NCI-H2227 (cell line): ENCODE data around the gene SYTL5.

Experiments
- DNase-seq: peaks from one replicate; lab custom pipeline; 2025; ENCODE audit not compliant: unreplicated experiment; lab: John Stamatoyannopoulos, UW

The SYTL5 gene

DNA sequence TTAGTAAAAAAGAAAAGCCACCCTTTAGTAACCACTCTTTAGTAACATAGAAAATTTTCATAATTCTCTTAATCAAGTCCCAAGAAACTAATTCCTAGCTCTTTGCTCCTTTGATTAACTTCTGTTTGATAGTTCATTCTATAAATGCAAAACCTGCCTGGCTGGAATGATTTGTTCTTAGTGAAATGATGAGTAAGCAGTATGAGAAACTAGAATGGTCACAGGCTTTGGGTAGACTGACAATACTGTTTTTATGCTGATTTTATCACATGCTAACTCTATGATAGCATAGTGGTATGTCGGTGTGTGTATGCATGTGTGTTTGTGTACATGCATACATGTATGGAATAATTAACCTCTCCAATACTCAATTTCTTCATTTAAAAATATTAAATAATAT is 81.2 kb downstream of the SYTL5 start:
- DNase-seq = no peak

DNA sequence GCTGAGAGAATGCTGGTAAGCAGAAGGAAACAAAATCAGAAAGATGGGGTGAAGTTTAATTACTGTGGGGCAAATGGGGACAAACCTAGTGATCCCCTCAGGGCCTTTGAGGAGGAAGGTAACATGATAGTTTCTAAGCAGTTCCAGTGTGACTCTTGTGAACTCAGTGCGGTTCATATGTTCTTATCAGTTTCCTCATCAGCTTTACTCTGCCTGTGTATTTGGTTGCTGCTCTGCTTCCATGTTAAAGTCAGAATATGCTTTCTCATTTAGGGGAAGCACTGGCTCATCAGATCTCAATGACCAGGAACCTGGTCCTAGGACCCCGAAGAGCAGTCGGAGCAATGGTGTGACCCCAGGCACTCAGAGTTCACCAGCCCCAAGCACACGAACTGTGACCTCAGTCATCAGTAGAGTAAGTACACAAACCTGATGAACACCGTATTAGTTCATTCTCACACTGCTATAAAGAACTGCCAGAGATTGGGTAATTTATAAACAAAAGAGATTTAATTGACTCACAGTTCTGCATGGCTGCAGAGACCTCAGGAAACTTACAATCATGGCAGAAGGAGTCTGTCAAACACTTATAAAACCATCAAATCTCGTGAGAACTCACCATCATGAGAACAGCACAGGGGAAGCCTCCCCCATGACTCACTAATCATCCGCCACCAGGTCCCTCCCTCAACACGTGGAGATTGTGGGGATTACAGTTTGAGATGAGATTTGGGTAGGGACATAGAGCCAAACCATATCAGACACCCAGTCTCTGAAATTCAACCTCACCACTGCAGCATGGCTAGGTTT is 83.0 kb downstream of the SYTL5 start:
- no peak for DNase-seq

DNA sequence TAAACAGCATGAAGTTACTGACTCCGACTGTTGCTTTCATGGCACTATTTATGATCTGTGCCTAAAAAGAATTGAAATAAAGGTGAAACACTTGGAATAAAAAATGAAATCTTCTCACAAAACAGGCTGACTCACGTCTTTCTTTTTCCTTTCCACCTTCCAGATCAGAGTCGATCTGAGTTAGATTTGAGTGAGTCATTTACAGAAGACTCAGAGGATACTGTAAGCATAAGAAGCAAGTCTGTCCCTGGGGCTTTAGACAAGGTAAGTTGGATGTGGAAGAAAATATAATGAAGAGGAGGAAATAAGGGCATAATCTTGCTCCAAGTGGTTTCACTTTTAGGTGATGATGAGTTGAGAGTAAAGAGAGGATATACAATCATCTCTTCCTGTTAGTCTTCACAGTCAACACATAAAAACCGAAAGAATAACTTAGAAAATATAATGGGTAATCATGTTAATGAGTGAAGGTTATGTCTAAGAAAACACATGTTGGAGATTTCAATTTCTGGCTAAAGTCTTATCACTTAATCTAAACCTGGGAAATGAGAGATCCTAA is 89.7 kb downstream of the SYTL5 start:
- no peak for DNase-seq

DNA sequence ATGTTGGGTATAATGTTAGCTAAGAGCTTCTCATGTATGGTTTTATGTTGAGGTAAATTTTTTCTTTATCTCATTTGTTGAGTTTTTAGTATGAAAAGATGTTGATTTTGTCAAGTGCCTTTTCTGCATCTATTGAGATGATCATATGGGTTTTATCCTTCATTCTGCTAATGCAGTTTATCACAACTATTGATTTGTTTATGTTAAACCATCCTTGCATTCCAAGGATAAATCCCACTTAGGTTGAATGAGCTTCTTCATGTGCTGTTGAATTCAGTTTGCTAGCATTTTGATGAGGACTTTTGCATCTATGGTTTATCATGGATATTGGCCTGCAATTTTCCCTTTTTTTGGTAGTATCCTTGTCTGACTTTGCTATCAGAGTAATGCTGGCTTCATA is 93.3 kb downstream of the SYTL5 start:
- DNase-seq = no peak

DNA sequence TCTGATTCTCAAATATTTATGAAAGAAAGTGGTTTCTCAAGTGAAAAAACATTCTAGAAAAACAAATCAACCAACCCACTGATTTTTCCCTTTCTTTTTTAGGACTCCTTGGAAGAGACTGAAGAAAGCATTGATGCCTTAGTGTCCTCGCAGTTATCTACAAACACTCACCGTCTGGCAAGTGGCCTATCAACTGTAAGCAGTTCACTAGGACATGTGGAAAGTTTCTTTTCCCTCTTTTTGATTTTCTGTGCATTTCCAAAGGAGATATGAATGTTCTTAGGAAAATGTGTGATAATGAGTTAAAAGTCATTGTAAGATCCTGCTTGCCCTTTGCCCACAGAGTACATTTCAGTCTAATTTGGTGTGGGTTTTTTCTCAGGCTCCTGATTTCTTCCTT is 95.9 kb downstream of the SYTL5 start:
- DNase-seq = no peak

DNA sequence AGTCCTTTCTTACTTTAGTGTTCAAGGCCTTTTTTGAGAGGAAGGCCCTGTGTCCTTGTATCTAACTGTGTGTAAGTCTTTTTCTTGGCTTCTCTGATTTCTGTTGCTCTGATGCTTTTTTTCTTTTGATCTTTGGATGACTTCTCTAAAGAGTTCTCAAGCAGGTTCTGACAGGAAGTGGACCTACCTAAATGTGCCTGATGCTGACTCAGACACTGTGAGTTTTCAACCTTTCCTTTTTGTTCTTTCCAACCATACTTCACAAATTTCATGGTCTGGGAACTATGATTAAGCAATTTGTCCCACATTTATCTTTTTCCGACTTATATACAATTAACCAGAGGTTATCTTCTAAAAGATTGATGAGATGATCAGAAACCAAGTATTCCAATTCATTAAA is 96.5 kb downstream of the SYTL5 start:
- no peak for DNase-seq

DNA sequence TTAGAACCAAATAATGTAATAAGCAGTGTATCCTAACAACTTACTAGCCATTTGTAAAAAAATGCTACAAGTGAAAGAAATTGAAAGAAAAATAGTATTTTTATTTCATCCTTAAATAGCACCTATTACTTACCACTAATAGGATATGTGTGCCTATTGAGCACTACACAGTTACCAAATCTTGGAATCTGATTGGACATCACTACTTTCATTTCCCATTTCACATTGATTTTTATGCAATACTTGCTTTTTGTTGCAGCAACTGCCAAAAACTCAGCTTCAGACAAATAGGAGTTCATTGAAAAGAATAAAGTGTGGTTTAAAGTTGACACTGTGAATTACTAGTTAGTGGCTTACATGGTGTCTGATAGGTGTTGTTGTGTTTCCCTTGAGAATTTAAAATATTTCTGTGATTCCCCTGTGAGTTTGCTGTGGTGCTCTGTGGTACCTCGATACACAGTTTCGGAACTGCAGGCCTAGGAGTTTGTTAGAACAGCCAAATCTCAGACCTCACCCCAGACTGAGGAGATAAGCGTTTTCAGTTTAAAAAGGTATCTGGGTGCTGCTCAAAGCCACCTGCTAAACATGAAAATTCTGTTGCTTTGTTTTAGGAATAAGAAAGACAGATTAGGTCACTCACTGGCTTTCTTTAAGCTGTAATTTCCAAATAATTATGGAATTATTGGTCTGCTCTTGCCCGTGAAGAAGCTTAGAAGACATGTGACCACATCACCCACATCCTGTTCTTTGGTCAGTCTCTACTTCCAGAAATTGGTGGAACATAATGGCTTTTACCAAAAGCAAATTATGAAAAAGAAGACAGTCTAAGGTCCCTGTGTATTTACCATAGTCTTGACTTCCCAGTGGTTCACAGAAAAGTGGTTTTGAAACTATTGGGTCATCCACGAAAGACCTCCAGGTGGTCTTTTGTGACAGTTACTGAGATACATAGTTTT is 97.8 kb downstream of the SYTL5 start:
- DNase-seq = no peak

DNA sequence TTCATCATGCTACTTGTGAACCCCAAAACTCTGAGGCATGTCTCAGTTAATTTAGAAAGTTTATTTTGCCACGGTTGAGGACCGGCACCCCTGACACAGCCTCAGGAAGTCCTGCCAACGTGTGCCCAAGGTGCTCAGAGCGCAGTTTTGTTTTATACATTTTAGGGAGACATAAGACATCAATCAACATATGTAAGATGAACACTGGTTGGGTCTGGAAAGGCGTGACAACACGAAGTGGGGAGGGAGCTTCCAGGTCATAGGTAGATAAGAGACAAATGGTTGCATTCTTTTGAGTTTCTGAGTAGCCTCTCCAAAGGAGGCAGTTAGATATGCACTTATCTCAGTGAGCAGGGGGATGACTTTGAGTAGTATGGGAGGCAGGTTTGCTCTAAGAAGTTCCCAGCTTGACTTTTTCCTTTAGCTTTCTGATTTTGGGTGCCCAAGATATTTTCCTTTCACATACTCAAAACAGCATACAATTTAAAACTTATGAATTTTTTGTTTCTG is 98.9 kb downstream of the SYTL5 start:
- DNase-seq = no peak

DNA sequence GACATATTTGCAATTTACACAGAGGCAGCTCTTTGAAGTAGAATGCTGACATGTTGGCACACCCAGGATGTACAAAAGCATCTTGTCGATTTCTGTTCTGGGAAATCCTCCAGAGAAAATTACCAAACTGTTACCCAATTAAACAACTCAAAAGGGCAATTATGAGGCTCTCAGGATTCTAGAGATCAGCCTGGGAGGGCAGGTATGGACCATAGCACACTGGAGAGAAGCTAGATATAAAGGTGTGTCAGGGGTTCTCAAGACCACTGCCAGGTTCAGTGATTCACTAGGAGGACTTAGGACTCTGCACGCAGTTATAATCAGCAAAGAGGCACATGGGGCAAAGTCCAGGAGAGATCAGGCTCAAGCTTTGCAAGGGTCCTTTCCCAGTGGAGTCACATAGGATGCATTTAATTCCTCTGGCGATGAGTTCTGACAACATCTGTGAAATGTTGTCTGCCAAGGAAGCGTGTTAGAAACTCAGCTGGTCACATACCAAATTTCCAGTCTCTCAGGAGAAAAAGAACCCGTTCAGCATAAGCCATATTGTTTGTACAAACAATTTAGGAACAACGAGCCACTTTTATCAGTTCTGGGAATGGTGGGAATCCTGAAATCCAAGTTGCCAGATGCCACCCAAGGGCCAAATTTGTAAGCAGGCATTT is 100.8 kb downstream of the SYTL5 start:
- DNase-seq = no peak

DNA sequence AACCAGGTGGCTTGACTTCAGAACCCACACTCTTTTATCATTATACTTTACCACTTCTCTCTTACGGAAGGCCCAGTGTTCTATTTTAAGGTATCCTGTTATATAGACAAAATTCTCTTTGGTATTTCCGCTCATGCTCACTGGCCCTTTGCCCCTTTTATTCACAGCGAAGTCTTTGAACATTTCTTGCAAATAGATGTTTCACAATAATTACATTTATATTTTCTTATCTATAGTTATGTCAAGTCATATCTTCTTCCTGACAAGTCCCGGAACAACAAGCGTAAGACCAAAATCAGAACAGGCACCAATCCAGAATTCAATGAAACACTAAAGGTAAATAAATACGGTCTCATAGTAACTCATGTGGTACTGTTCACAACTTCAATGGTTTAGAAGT is 102.0 kb downstream of the SYTL5 start:
- no peak for DNase-seq

DNA sequence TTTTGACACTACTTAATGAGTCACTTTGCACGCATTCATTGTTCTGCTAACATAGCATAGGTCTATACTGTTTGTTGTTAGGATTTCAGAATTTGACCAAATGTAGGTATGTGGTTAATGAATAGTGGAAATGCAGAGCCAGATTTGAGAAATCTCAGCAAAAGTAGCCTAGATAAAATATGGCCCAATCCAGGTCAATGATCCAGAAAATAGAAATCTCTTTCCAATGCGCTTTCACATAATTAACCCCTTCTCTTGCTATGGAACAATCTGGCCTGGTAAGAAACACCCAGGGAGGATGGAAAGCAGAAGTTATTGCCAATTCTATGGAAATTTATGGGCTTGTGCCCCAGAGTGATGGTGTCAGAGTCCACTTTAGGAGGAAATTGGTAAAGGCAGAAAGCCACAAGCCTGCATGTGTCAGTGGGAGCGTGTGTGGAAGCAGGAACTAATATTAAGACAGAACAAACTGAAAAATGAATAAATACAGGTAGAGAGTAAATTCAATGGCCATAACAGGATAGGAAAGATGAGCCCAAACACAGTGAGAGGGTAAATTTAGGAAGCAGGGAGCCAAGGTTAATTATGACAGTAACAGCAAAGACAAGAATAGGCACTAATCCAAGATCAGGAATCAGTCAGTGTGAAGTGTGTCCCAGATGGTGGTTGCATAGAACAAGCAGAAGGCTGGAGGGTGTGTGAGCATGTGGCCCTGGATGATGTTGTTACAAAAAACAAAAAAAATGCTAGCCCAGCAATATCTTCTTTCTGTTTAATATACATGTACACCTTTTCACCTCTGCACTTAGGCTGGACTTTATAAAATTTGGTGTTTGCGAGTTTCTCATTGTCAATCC is 102.9 kb downstream of the SYTL5 start:
- no peak for DNase-seq

DNA sequence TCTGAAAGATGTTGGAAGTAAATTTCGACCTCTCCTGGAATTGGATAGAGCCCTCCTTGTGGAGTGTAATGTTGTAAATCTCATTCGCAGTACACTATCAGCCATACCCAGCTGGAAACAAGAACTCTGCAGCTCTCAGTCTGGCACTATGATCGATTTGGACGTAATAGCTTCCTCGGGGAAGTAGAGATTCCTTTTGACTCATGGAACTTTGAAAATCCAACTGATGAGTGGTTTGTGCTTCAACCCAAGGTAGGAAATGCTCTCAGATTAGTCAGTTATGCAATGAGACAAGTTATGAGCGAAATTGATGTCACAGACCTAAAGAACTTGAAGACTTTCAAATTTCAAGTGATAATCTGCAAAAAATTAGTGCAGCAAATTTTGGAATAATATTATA is 103.9 kb downstream of the SYTL5 start:
- DNase-seq = no peak

DNA sequence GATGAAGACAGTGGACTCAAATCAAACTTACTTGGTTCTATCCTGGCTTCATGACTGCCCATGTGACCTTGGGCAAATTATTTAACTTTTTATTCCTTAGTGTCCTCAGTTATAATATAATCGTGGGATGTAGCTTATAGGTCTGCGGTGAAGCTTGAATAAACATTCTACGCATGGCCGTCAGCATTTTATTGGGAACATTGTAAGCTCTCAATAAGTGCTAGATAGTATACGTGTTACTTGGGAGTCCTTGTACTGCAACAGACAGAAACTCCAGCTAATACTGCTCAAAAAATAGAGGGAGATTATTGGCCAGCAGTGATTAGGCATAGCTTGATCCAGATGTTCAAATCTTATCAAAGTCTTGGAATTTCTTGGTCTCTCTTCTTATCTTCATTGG is 104.8 kb downstream of the SYTL5 start:
- DNase-seq = no peak

DNA sequence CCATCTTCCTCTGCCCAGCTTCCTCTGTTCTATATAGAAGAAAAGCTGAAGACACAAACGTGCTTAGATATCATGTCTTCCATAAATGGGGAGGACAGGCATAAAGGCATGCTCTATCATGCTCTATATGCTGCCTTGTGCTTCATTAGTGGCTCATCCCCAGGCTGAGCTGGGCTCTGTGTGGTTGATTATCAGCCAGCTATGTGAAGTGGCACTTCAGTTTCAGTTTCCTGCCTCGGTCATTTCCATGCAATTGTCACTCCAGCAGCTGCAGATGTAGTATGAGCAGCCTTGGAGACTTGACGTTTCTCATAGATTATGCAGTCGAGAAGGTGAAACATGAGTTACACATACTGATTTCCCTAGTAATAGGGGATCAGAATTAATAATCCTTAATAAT is 106.2 kb downstream of the SYTL5 start:
- peak; percentile 38 for DNase-seq

DNA sequence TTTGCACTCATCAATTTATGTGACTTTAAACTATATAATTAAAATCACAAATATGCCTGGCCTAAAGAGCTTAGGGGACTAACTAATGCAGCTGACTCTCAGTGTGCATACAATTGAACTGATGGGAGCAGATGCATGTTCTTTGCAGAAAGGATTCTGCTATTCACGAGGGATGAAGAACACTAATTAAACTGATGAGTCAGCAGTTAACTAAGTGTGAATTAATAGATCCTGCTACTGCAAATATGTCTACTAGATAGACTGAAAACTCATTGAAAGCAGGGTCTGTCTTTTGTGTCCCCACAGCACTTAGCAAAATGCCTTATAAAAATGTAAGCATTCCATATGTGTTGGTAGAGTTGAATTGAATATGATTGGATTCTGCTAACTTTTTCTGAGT is 110.4 kb downstream of the SYTL5 start:
- no peak for DNase-seq

DNA sequence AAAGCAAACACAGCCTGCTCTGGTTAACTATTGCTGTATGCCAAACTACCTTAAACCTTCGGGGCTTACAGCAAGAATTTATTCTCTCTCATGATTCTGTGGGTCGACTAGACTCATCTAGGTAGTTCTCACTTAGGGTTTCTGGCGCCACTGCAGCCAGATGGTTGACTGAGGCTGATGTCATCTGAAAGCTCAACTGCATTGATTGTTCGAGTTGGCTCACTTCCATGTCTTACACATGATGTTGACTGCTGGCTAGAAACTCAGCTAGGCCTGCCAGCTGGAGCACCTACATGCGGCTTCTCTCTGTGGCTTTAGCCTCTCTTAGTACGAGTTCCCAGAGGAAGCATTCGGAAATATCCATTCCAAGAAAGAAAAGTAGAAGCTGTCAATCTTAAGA is 111.1 kb downstream of the SYTL5 start:
- no peak for DNase-seq

DNA sequence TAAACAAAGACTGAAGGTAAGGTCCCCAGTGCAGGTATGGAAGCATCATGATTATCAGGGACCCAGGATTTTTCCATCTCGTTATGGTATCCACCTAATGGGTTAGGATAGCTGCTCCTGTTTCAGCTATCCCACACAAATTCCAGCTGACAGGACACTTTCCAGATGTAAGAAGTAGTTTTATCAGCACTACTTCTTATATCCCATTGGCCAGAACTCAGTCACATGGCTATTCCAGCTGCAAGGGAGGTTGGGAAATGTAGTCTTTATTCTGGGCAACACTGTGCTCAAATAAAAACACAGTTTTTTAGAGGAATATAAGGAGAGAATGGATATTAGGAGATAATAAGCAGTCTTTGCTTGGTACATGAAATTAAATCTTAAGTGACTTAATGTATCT is 117.6 kb downstream of the SYTL5 start:
- DNase-seq = no peak

DNA sequence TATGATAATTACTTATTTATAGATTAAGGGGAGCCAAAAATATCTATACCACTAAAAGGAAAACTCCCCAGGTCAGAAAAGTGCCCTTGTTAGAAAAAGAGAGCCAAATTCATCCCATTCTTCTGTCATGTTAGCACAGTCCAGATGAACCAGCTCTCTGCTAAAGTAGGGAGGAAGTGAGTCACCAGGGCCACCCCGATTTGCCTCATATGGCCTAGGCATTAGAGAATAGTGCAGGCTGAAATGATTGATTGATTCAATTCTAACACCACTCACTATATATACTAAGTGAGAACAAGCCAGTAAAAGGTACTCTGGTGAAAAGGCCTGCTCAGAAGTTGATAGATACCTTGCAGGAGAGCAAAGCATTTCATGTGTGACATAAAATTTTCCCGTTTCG is 119.8 kb downstream of the SYTL5 start:
- DNase-seq = no peak

DNA sequence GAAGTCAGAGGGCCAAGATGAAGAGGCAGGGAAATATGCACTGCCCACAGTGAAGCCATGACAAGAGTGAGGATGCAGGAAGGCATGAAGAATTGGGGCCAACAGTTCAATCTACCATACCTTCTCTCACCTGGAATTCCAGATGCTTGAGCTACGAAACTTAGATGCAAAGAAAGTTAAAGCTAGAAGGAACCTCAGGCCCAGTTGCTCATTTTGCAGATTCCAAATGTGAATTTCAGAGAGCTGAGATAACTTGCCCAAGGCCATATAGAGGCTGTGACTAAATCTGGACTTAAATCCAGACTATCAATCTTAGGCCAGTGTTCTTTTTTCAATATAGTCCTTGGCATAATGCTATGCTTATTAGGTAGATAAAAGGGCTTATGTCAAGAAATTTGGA is 121.6 kb downstream of the SYTL5 start:
- no peak for DNase-seq

DNA sequence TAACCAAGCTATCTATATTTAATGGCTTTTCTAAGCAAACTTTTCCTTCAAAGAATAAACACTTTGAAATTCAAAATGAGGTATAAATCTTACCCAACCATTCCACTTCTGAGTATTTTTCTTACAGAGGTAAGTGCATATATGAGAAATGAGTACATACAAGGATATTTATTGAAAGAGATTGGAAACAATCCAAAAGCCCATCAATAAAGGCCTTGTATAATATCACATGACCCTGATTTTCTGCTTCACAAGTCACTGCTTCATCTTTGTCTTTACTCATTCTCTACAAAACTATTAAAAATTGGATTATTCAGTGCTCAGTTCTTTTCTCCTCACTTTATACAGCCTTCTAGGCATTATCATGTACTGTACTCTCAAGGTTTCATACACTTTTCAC is 123.0 kb downstream of the SYTL5 start:
- DNase-seq = no peak
